ENCODE data around the gene LRRC38.

GRCh38 chr1:13461977-13462376 lies 51.8 kb downstream of the LRRC38 start:
- TF ChIP-seq CTCF (IDR thresholded peaks at IDR 0.05) (no peak), POLR2A (IDR thresholded peaks at IDR 0.05) (no peak), POLR2AphosphoS5 (IDR thresholded peaks at IDR 0.05) (no peak), EP300 (IDR thresholded peaks at IDR 0.05) (no peak)
